Panc1 (cell line): ENCODE results near the gene HSD17B11.
"Not testable (repeated sequence)": the region's sequence is repeated elsewhere in the genome, so short reads cannot be mapped to it uniquely, and the experiment has no call there.

Source experiments
- POLR2AphosphoS5 ChIP-seq: IDR thresholded peaks from 2 replicates; pipeline ENCODE4 v1.6.1; 2012; ENCODE audit warnings: mild to moderate bottlenecking, low read depth, low read length, moderate library complexity
- SIN3A ChIP-seq: IDR thresholded peaks from 2 replicates; pipeline ENCODE4 v1.6.1; 2012; ENCODE audit warnings: low read depth, mild to moderate bottlenecking, low read length, moderate library complexity, borderline replicate concordance; ENCODE audit not compliant: insufficient read depth
- TCF7L2 ChIP-seq: IDR thresholded peaks from 2 replicates; pipeline ENCODE4 v1.6.1; 2011; ENCODE audit warnings: mild to moderate bottlenecking, low read depth, low read length, inconsistent platforms
- TF ChIP-seq, protein P1 (sequence below): fragments of 450-650 bp; IDR thresholded peaks from 2 replicates; pipeline ENCODE4 v1.5.1; 2017; ENCODE audit warnings: mild to moderate bottlenecking

DNA sequence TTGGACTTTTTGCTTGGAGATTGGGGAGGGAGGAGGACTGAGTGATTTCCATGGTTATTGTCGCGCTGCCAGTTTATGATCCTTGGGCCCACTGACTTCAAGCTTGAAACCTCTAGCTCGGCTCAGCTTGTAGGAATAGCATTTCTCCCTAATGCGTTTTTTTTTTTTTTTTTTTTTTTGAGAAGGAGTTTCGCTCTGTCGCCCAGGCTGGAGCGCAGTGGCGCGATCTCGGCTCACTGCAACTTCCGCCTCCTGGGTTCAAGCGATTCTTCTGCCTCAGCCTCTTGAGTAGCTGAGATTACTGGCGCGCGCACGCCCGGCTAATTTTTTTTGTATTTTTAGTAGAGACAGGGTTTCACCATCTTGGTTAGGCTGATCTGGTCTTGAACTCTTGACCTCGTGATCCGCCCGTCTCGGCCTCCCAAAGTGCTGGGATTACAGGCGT, 33.1 kb upstream of the HSD17B11 start:
- TF ChIP-seq, protein P1, sequence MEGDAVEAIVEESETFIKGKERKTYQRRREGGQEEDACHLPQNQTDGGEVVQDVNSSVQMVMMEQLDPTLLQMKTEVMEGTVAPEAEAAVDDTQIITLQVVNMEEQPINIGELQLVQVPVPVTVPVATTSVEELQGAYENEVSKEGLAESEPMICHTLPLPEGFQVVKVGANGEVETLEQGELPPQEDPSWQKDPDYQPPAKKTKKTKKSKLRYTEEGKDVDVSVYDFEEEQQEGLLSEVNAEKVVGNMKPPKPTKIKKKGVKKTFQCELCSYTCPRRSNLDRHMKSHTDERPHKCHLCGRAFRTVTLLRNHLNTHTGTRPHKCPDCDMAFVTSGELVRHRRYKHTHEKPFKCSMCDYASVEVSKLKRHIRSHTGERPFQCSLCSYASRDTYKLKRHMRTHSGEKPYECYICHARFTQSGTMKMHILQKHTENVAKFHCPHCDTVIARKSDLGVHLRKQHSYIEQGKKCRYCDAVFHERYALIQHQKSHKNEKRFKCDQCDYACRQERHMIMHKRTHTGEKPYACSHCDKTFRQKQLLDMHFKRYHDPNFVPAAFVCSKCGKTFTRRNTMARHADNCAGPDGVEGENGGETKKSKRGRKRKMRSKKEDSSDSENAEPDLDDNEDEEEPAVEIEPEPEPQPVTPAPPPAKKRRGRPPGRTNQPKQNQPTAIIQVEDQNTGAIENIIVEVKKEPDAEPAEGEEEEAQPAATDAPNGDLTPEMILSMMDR: not testable (repeated sequence)
- TF ChIP-seq SIN3A, POLR2AphosphoS5, TCF7L2: not testable (repeated sequence)
